ENCODE data around the gene PRAMEF2. TPM values are rescaled to one million over a fixed set of nuclear protein-coding genes. Genes with fewer than 3 reads are reported as not detected.
"Not testable (repeated sequence)": the region's sequence is repeated elsewhere in the genome, so short reads cannot be mapped to it uniquely, and the experiment has no call there.

The PRAMEF2 gene
- polyA plus RNA-seq (ENCODE audit: insufficient read length in 3 of 3), result not detected
- long read RNA-seq, donor 1, result 0 reads
- long read RNA-seq, donor 2, result 0 reads
- long read RNA-seq, donor 3, result 0 reads
- long read RNA-seq, donor 4, result 0 reads
- long read RNA-seq, donor 5, result 0 reads
- long read RNA-seq, donor 6, result 0 reads
- long read RNA-seq, donor 7, result 0 reads
- long read RNA-seq, donor 8, result 0 reads
- long read RNA-seq, donor 9, result 0 reads
- long read RNA-seq, donor 10, result 0 reads
- long read RNA-seq, donor 11, result 0 reads
- long read RNA-seq, donor 12, result 0 reads
- long read RNA-seq, donor 13, result 0 reads
- long read RNA-seq, donor 14, result 0 reads
- long read RNA-seq, donor 15, result 0 reads
- long read RNA-seq, donor 16, result 0 reads

GRCh38 chr1:12856786-12857185 is at the start of gene PRAMEF2:
Gene PRAMEF2 (plus strand): TSS chr1:12857086. CDS start chr1:12859010, 1,924 bp downstream.
- not testable (repeated sequence) for DNase-seq

- DNase-seq, result no peak
Measured at GRCh38 chr1:12809933-12810332, 47.0 kb upstream of the PRAMEF2 start.

GRCh38 chr1:12810691-12811408 is 46.0 kb upstream of the PRAMEF2 start:
- no peak for DNase-seq

GRCh38 chr1:12811409-12811784 is 45.5 kb upstream of the PRAMEF2 start:
- DNase-seq, result no peak

GRCh38 chr1:12819061-12819460 is 37.8 kb upstream of the PRAMEF2 start:
- DNase-seq, result not testable (repeated sequence)

- DNase-seq, result not testable (repeated sequence)
Measured at GRCh38 chr1:12831310-12831709, 25.6 kb upstream of the PRAMEF2 start, which contains the start of gene PRAMEF11. Gene PRAMEF11 (minus strand): TSS chr1:12831410. CDS start chr1:12828789, 2,621 bp downstream.

GRCh38 chr1:12833251-12833650 is 23.6 kb upstream of the PRAMEF2 start:
- DNase-seq, result not testable (repeated sequence)

GRCh38 chr1:12848620-12849019 is 8.3 kb upstream of the PRAMEF2 start, which contains the start of gene HNRNPCL1:
Gene HNRNPCL1 (minus strand): TSS chr1:12848720. CDS start chr1:12848289, 431 bp downstream.
- not testable (repeated sequence) for DNase-seq

- DNase-seq, result no peak
Measured at GRCh38 chr1:12851779-12852178, 5.1 kb upstream of the PRAMEF2 start.

- DNase-seq, result not testable (repeated sequence)
Measured at GRCh38 chr1:12863131-12863880, 6.4 kb downstream of the PRAMEF2 start.

GRCh38 chr1:12878453-12878852 is 21.6 kb downstream of the PRAMEF2 start:
- DNase-seq, result not testable (repeated sequence)

- not testable (repeated sequence) for DNase-seq
Measured at GRCh38 chr1:12886101-12886500, 29.2 kb downstream of the PRAMEF2 start, which contains the start of gene PRAMEF4. Gene PRAMEF4 (minus strand): TSS chr1:12886201. CDS start chr1:12883394, 2,807 bp downstream.

- DNase-seq, result not testable (repeated sequence)
Measured at GRCh38 chr1:12898170-12898569, 41.3 kb downstream of the PRAMEF2 start, which contains the start of gene PRAMEF10. Gene PRAMEF10 (minus strand): TSS chr1:12898270. CDS start chr1:12895847, 2,423 bp downstream.

GRCh38 chr1:12899186-12899585 is 42.3 kb downstream of the PRAMEF2 start:
- DNase-seq, result not testable (repeated sequence)

GRCh38 chr1:12903793-12904572 is 47.1 kb downstream of the PRAMEF2 start:
- not testable (repeated sequence) for DNase-seq

Other genes with a start within 250 kb of the PRAMEF2 start
- 10 to 100 TPM; 76.4 to 86.9 (median 82.7) TPM for gene DHRS3, start 238.9 kb upstream of the PRAMEF2 start, polyA plus RNA-seq (ENCODE audit: insufficient read length in 3 of 3)
- 1 to 10 TPM; 1.2 to 2.7 (median 2.5) TPM for gene AADACL4, start 213.0 kb upstream of the PRAMEF2 start, polyA plus RNA-seq (ENCODE audit: insufficient read length in 3 of 3)
- gene AADACL3, start 141.0 kb upstream of the PRAMEF2 start, polyA plus RNA-seq (ENCODE audit: insufficient read length in 3 of 3), result not detected
- 1 to 10 TPM in 2 of 3 donors, under 1 TPM in 1; 1.00 to 1.3 (median 1.2) TPM for gene CFAP107, start 110.9 kb upstream of the PRAMEF2 start, polyA plus RNA-seq (ENCODE audit: insufficient read length in 3 of 3)
- not detected for gene PRAMEF12, start 83.3 kb upstream of the PRAMEF2 start, polyA plus RNA-seq (ENCODE audit: insufficient read length in 3 of 3)
- gene PRAMEF1, start 65.7 kb upstream of the PRAMEF2 start, polyA plus RNA-seq (ENCODE audit: insufficient read length in 3 of 3), result not detected
- gene PRAMEF11, start 25.7 kb upstream of the PRAMEF2 start, polyA plus RNA-seq (ENCODE audit: insufficient read length in 3 of 3), result not detected
- under 1 TPM in 2 of 3 donors, not detected in 1; 0.17 to 0.38 TPM for gene HNRNPCL1, start 8.4 kb upstream of the PRAMEF2 start, polyA plus RNA-seq (ENCODE audit: insufficient read length in 3 of 3)
- gene PRAMEF4, start 29.1 kb downstream of the PRAMEF2 start, polyA plus RNA-seq (ENCODE audit: insufficient read length in 3 of 3), result not detected
- not detected for gene PRAMEF10, start 41.2 kb downstream of the PRAMEF2 start, polyA plus RNA-seq (ENCODE audit: insufficient read length in 3 of 3)
- not detected for gene PRAMEF7, start 59.5 kb downstream of the PRAMEF2 start, polyA plus RNA-seq (ENCODE audit: insufficient read length in 3 of 3)
- not detected for gene PRAMEF6, start 90.5 kb downstream of the PRAMEF2 start, polyA plus RNA-seq (ENCODE audit: insufficient read length in 3 of 3)
- not detected for gene PRAMEF27, start 199.5 kb downstream of the PRAMEF2 start, polyA plus RNA-seq (ENCODE audit: insufficient read length in 3 of 3)
- gene HNRNPCL3, start 203.7 kb downstream of the PRAMEF2 start, polyA plus RNA-seq (ENCODE audit: insufficient read length in 3 of 3), result not detected
- gene PRAMEF25, start 213.7 kb downstream of the PRAMEF2 start, polyA plus RNA-seq (ENCODE audit: insufficient read length in 3 of 3), result not detected